Measurements from ENCODE around the gene SGCD.

SGCD gene

DNA sequence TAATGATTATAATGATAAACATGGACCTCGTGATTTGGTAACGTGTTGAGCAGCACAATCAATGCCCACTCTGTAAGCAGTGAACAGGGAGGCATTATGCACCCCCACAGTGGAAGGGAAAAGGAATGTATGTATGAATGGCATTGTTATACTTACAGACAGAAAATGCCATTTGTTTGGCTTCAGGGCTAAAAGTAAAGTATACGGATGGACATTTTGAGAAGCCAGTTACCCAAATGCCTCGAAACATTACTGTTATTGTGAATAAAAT lies 262.9 kb downstream of the SGCD start:
- TF ChIP-seq, protein P1, sequence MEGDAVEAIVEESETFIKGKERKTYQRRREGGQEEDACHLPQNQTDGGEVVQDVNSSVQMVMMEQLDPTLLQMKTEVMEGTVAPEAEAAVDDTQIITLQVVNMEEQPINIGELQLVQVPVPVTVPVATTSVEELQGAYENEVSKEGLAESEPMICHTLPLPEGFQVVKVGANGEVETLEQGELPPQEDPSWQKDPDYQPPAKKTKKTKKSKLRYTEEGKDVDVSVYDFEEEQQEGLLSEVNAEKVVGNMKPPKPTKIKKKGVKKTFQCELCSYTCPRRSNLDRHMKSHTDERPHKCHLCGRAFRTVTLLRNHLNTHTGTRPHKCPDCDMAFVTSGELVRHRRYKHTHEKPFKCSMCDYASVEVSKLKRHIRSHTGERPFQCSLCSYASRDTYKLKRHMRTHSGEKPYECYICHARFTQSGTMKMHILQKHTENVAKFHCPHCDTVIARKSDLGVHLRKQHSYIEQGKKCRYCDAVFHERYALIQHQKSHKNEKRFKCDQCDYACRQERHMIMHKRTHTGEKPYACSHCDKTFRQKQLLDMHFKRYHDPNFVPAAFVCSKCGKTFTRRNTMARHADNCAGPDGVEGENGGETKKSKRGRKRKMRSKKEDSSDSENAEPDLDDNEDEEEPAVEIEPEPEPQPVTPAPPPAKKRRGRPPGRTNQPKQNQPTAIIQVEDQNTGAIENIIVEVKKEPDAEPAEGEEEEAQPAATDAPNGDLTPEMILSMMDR (IDR thresholded peaks at IDR 0.05; ENCODE audit: extremely low read depth, insufficient read depth, missing control alignments) = no peak
- DNase-seq (ENCODE audit: low spot score) = no peak
- in situ Hi-C loops (cut with MboI; ENCODE audit: low pct_unique_long_range_greater_than_20kb, low sequenced_read_pairs, unreplicated experiment) = no loop called here

DNA sequence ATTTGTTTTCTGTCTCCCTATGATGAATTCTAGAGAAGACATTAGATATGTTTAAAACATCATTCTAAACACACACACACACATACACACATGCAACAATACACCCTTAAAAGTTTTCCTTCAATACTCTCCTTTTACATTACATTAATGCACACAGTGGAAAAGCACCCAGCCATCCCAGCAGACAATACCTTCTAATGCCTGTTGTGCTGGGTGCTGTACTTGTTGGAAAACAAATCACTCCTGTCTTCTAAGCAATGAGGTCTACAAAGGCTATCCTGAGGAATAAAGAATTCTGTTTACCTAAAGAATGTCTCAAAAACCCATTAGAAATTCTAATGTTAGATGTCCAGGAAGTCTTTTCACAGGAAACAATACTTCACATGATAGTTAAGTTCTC lies 264.0 kb downstream of the SGCD start:
- TF ChIP-seq, protein P1 (IDR thresholded peaks at IDR 0.05; ENCODE audit: extremely low read depth, insufficient read depth, missing control alignments) = no peak
- in situ Hi-C loops (cut with MboI; ENCODE audit: low pct_unique_long_range_greater_than_20kb, low sequenced_read_pairs, unreplicated experiment) = no loop called here
- no peak for DNase-seq (ENCODE audit: low spot score)

DNA sequence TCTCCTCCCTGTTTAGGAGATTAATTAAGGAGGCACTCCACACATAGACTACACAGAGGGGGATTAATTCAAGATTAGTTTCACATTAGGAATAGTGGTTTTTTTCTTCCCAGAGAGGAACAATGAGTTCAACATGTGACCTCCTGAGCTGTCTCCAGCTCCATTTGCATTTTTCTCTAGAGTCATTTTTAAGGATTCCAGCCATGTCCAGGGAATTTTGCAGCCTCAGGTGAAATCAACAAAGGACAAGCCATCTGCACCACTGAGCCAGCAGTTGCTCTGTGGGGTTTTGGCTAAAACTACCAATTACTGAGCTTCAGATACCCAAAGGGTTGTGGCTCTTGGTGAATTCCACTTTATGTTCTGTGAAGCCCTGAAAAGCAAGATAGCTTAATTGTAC lies 264.7 kb downstream of the SGCD start:
- no peak for DNase-seq (ENCODE audit: low spot score)
- TF ChIP-seq, protein P1 (IDR thresholded peaks at IDR 0.05; ENCODE audit: extremely low read depth, insufficient read depth, missing control alignments) = no peak
- in situ Hi-C loops (cut with MboI; ENCODE audit: low pct_unique_long_range_greater_than_20kb, low sequenced_read_pairs, unreplicated experiment) = no loop called here

DNA sequence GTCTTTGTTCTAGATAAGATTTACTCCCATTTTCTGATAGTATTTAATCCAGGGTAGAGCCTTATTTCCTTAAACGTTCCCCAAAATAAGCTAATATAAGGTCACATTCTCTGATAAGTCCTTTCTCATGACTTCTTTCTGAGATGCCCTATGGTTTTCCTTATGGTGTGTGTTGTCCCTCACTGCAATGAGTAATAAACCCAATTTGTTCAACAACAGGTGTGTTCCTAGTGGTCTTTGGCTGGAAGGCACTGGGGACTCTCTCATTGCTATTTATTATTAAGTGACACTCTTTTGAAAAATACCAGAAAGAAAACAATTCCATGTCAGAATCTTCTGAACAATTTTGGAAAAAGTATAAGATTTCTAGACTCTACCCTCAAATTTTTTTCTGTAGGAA lies 266.6 kb downstream of the SGCD start:
- TF ChIP-seq, protein P1 (IDR thresholded peaks at IDR 0.05; ENCODE audit: extremely low read depth, insufficient read depth, missing control alignments) = no peak
- in situ Hi-C loops (cut with MboI; ENCODE audit: low pct_unique_long_range_greater_than_20kb, low sequenced_read_pairs, unreplicated experiment) = no loop called here
- DNase-seq (ENCODE audit: low spot score) = no peak

DNA sequence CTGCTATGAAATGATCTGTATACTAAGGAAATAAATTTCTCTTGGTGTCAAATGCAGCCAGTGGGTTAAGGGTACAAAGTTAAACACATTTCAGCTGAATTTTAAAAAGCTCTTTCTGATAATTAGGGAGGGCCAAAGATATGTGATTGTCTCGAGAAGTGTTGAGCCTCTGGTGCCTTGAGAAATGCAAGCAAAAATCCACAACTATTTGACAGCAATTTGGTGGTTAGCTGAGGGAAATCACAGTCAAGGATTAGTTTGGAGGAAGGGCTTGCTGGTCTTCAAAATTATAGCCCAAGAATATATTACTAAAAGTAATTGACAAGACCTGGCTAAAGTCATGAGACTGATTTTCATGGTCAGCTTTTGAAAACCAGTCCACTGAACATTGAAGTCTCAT lies 267.4 kb downstream of the SGCD start:
- no peak for DNase-seq (ENCODE audit: low spot score)
- TF ChIP-seq, protein P1 (IDR thresholded peaks at IDR 0.05; ENCODE audit: extremely low read depth, insufficient read depth, missing control alignments) = no peak
- in situ Hi-C loops (cut with MboI; ENCODE audit: low pct_unique_long_range_greater_than_20kb, low sequenced_read_pairs, unreplicated experiment) = no loop called here

DNA sequence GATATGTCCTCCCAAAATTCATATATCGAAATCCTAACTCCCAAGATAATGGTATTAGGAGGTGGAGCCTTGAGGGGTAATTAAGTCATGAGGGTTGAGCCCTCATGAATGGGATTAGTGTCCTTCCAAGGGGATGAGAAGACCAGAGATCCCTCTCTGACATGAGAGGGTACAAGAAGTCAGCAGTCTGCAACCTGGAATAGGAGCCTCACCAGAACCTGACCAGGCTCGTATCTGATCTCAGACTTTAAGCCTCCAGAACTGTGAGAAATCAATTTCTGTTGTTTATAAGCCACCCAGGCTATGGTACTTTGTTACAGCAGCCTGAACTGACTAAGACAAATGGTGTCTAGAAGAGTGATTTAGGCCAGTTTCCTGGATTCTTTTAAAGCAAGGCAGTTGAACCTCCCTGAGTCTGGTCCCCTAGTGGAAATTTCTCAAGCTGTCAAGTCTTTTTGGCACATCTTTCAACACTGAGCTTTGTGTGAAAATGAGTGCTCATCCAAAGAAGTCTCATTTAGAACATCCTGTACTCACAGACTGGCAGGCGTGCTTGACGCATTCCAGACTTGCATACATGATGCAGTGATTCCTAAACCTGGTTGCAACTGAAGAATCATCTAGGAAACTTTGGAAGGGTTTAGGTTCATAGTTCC lies 268.3 kb downstream of the SGCD start:
- TF ChIP-seq, protein P1 (IDR thresholded peaks at IDR 0.05; ENCODE audit: extremely low read depth, insufficient read depth, missing control alignments) = no peak
- DNase-seq (ENCODE audit: low spot score) = no peak
- in situ Hi-C loops (cut with MboI; ENCODE audit: low pct_unique_long_range_greater_than_20kb, low sequenced_read_pairs, unreplicated experiment) = no loop called here

DNA sequence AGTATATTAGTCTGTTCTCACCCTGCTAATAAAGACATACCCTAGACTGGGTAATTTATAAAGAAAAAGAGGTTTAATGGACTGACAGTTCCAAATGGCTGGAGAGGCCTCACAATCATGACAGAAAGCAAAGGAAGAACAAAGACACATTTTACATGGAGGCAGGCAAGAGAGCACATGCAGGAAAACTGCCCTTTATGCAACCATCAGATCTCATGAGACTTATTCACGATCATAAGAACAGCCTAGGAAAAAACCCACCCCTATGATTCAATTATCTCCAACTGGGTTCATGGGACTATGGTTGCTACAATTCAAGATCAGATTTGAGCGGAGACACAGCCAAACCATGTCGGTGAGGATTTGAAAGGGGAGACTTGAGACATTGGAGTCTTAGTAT lies 270.3 kb downstream of the SGCD start:
- DNase-seq (ENCODE audit: low spot score) = no peak
- TF ChIP-seq, protein P1 (IDR thresholded peaks at IDR 0.05; ENCODE audit: extremely low read depth, insufficient read depth, missing control alignments) = no peak
- in situ Hi-C loops (cut with MboI; ENCODE audit: low pct_unique_long_range_greater_than_20kb, low sequenced_read_pairs, unreplicated experiment) = no loop called here
